HT-29 (cell line): ENCODE data around the gene GMDS. TPM values are rescaled to one million over a fixed set of nuclear protein-coding genes. Genes with fewer than 3 reads are reported as not detected.

Experiments used
- DNase-seq: peaks from one replicate; pipeline ENCODE4 v3.0.0-alpha.2; 2015; ENCODE audit warnings: low spot score
- total RNA-seq: library from RNA; depleted of rRNA; stranded (reverse); fragments of >200 nt; shearing (Covaris generic); gene quantifications from 2 replicates; pipeline ENCODE4 v1.2.3, GENCODE V29; 2014

Gene GMDS
- total RNA-seq, 1 experiment from 2014 or later: 37.0 TPM

DNA sequence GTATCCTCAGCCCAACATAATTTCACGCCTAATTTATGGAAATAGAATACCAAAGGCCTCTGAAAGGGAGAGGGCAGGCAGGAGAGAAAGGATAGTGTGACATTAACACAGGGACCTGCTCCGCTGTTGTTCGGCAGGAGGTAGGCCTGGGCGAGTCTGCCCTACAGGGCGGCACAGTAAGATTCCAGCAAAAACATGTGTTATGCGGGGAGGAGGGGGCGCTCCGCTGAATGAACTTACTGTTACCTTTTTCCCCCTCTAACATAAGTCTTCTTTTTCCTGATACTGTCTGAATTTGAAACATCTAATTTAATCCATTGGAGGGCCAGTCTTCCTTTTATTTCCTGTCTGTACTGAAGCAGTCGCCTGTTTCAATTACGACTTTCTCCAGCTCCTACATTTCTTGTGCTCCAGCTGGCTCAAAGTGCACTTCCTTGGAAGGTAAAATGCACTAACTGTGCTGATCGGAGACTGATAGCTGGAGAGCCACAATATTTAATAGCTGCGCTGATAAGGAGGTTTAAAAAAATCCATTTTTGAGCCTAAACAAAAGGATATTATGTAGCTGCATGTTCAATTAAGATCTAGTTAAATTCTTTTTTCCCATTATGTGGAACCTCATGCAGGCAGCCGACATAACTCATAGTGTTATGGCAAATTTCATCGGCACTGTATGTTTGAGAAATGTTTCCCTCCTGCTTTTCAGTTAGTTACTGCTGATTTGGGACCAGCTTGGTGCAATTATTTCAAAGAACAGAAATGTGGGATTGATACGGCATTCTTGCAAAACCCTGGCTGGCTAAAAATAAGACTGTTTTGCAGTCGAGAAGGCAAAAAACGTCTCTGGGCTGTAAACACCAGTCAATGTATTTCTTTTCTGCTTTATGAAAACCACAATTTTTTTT, 442.7 kb downstream of the GMDS start:
- DNase-seq: no peak

DNA sequence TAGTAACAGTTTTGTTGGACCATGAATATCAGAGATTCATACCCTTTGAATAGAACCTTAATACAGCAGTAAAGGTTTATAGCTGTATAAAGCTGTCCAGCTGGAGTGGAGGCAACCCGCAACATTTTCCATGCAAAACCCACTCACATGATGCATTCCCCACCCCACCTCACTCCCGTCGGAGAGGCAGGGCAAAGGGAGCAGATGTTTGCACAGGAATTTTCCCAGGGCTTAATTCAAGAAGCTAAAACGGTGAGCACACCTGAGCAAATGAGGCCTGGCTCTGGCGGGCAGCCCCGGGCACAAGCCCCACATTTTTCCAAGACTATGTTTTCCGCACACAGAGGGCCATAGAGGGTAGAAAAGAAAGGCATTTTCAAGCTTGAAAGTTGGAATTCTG, 444.0 kb downstream of the GMDS start:
- DNase-seq: no peak

DNA sequence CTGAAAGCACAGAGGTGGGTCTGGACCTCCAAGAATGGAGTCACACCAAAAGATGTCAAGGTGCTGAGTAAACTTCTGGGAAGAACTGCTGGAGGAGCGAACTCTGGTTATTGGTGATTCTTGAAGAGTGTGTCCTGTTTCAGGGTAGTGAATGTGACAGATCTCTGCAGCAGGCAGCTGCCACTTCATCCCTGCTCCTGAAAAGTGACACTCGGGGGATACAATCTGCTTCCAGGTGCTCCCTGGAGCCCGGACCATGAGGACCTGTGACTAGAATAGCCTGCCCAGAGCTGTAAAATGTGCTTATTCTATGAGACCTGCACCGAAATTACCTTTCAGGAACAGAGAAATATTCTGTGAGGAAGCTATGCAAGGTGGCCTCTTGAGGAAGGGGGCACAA, 444.6 kb downstream of the GMDS start:
- no peak for DNase-seq

DNA sequence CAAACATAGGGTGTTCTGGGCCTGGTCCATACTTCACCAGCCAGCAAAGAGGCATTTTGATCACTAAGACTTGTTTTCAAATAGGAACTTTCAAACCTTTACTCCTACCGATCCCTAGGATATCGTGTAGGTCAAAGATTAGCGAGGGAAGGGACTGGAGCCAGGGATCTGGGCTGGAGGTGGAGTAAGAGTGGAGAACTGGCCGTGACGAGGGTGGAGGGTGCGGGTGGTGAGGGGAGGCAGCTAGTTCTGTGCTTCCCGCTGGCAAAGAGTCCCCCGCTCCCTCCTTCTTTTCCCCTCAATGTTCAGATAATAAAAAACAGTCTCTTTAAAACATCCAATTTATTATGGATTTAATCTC, 446.5 kb downstream of the GMDS start:
- no peak for DNase-seq

DNA sequence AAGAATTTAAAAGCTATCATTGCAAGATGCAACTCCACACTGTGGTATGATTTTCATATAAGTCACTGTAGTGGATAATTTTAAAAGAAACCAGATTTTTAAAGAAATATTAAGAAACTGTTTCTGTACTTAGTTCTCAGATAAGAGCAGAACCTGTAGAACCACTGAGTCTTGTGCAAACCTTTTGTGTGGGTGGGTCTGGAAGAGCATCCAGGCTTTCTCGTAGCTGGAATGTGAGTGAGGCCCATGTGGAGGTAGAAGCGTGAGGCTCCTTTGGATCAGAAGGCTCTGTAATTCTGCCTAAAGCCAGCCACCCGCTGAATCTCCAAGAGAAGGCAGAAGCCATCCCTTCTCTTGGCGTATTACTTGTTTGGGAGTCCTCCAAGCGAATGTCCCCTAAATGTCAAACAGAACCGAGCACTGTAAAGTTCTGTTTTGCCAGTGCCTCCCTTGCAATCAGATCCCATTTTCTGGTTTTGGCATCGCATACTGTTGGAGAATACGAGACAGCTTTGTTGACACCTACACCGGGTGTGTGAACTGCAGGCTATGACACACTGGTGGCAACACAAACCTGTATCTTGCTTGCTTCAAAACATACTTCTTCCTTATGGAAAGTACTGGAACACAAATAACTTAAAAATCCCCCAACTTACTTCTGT, 447.0 kb downstream of the GMDS start:
- DNase-seq: peak; percentile 30

DNA sequence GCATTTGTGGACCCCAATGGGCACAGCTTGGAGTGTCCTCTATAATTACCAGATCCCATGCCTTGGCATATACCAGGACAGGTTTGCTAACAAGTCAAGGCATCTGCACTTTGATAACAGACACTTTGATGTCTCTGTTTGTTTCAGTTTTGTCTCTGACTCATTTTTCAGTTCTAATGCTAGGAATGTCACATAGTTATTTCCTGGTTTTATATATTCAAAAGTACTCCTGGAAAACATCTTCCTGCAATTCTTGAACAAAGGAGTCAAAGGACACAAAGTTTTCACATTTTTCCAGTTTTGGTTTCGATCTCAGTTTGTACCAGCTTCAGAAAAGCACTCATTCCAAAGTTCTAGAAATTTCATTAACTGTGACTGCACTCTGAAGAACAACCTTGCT, 447.6 kb downstream of the GMDS start:
- peak; percentile 24 for DNase-seq

DNA sequence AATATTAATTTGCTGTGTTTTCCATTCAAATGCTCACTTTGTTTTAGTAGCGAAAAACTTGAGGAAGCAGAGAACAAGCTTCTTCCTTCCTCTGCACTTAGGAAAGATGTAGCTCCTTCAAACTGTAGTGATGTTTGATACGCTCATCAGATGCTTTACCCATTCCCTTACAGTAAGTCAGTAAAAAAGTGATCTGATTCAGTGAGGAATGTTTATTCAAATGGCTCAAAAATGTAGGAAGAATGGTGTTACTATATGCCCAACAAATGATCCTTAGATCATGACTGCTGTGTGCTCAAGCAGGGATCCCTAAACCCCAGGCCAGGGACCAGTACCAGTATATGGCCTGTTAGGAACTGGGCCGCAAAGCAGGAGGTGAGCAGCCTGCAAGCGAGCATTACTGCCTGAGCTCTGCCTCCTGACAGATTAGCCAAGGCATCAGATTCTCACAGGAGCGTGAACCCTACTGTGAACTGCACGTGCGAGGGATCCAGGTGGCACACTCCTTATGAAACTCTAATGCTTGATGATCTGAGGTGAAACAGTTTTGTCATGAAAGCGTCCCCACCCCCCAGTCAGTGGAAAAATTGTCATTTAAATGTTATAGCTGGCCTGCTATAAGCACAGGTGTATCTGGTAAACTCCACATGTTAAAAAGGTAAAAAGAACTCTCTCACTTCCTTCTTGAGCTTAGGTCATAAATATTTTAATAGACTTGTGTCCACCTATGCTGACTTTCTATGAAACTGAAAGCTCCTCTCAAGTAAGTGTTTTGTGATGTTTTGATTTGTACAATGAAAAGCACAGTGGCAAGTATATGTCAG, 448.5 kb downstream of the GMDS start:
- no peak for DNase-seq

DNA sequence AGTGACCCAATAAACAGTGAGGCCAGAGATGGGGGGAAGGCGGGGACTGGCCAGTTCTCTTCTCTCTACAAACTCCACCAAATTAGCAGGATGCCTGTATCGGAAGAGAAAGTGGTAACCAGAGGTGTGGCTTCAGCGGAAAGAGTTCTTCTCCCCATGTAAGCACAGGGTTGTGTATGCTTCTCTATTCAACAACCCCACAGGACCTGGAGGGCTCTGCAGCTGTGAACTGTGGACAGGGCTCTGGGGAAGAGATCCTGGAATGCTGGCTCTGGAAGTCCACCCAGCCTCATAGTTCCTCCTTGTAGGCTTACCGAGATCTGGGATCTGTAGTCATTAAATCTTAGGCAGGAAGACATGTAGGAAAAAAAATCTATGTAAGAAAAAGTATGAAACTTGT, 449.5 kb downstream of the GMDS start:
- no peak for DNase-seq

DNA sequence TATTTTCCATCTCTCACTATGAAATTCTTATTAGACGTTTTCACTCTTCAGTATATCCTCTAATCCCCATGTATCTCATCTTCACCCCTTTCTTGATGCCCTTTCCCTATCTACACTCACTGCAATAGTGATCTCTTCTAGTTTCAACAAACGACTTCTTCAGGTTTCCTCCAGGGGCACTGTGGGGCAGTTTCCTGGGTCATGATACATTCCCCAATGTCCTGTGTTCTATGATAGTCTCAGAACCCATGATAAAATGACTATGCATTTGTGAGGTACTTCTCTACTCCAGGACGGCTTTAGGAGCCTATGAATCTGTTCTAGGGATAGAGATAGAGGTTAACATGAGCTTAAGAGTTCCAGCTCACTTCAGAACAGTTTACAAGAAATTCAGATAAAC, 452.4 kb downstream of the GMDS start:
- peak; percentile 76 for DNase-seq

DNA sequence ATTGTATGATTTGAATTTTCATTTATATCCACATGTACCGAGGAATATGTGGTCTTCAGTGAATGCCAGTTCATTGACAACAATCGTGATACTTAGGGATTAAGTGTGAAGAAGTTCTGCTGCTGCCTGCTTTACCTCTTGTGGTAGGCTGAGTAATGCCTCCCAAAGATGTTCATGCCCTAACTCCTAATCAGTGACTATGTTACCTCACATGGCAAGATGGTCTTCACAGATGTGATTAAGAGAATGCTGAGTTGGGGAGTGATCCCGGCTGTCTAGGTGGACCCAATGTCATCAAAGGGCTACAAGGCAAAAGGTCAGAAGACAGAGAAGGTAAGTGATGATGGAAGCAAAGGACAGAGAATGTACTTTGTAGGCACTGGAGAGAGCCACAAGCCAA, 454.7 kb downstream of the GMDS start:
- DNase-seq: no peak

DNA sequence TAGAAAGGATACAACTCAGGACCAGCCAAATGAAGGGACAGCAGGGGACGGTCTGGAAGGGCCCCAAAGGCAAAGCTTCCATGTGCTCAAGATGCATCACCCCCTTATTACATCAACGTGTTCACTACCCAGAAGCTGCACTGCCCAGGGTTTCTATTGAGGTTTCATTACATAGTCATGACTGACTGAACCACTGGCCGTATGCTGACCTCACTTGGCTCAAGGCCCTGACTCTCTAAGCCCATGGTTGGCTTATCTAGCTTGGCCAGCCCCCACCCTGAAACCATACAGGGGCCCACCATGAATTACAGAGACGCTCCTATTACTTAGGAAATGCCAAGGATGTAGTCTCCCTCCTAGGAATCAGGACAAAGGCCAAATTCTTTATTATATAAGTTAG, 456.3 kb downstream of the GMDS start:
- no peak for DNase-seq

DNA sequence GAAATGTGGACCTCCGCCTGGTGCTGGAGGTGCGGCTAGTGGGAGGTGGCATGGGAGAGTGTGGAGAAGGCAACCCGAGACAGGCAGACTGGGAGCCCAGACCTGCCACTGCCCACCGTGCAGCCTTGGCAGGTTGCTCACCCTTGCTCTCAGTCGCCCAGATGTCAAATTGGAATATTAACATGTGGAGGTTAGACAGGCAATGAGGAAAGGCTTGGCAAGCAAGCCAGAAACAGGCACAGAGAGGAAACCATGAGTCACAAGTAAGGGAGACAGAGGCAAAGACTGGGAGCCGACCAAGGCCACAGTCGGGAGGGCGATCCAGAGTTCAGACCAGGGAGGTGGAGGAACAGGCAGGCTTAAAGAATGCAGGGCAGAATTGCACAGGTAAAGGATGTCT, 457.5 kb downstream of the GMDS start:
- no peak for DNase-seq

DNA sequence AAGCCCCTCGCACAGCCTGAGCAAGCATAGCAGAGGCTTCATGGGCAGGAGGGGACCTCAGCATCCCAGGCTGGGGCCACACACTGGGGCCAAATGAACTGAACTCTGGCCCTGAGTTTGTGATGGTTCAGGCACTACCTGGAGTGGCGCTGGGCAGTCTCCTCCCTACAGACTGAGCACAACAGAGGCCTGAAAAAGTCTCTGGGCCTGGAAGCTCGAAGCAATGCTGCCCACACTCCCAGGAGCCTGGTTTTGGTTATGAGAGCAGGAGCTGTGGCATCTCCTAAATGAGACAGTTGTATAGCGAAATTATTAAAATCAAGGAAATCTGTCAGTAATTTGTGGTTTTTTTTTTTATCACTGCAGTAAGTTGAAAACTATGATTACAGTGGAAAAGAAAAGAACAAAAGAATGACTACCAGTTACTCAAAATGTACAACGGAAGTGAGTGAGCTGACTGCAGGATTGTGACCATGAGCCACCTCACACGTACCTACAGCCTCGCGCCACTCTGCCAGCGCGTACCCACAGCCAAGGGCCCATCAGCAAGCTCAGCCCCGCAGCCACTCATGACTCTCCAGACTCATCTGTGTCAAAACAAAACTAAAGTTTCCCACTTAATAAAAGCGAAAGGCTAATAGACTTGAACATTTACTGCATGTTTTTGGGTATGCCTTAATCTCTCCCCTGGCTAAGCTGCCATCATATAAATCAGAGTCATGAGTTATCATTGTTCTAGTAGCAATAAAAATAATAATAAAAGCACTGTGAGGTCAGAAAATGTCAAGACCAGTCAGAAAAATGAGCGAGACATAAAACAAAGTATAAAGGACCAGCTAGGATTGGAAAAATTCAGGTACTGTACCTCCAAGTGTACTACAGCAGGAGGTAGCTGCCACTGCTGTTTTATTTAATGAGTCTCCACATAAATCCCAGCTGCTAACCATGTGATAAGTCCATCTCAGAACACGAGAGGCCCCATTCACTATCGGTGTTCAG, 458.7 kb downstream of the GMDS start:
- DNase-seq: no peak

DNA sequence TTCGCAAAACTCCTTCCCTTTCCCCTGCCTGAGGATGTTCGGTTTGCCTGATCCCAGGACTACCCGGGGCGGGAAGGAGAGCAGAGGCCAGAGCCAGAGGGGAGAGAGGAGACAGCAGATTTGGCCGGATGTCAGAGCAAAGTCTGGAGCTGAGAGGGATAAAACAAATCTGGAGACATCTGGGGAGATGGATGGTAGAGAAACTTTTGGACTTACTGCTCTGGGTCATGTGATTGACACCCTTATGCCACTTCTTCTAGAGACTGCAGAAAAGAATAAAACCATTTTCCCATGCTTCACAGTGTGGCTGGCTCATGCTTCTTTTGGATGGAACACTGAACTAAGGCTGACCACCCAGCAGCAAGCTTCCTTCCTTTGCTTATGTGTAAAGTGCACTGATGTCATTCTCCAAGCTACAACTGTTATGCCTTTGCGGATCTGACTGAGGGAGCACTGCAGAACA, 461.0 kb downstream of the GMDS start:
- no peak for DNase-seq

DNA sequence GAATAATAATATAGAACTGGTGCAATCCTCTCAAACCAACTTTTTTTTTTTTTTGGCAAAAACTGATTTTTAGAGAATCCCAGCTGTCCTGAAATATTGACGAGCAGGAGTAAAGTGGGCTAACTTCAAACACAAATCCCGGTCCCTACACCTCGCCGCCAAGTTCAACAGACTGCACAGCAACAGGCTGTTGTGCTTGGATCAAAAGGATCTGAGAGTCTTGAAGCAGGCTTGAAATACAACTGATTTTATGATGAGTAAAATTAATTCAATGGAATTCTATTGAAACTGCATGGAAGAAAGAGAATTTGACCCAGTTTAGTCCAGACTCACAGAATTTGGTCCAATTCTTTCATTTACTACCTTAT, 463.6 kb downstream of the GMDS start:
- DNase-seq: no peak

DNA sequence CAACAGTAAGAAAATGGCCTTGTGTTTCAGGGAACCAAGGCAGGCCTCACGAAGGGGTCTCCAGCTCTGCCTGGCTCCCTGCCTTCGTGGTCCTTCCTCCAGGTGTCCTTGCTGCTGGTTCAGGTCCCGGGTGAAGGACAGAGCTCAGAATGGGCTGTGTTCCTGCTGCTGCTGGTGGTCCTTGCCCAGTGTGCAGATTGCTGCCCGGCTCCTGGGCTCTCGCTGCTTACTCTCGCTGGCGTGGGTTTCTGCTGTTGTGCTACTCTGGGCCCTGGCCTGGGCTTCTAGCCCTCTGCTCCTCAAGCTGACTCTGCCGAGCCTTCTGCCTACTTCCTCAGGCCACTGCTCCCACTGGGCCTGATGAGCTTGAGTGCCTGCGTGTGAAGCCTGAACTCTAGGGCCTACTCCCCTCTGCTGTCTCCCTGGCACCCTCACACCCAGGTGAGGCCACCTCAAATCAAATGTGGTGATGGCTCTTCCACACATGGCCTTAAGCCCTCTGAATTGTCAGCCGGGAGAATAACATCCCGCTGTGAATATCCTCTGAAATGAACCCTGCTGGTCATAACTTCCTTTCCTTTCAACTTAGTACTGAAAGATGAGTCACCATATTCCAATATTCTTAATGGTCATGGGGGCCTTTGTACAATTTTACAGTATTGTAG, 464.1 kb downstream of the GMDS start:
- no peak for DNase-seq

DNA sequence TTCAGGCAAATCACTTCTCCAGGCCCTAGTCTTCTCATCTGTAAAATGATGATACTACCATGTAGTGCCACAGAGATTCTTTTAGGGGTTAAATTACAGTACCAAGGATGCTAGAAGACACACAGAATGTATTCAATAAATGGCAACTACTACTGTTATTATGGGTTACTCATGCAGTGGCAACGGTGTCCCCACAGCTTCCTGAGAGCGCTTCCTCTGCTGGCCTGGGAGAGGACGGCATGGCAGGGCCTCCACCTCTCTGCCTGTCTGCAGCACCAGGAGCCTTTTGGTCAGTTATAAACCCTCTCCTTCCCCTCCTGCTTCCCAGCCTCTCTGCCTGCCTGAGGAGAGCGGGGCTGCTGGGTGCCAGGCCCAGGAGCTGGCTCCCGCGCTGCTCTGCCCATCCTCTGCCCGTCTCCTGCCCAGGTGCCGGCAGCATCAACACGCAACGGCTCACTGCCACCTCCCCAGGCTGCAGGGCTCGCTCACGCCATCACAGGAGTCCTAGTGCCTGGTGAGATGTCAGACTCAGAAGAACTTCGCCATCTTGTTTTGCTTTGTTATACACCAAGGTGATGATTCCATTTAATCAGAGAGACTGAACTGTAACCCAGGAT, 465.0 kb downstream of the GMDS start:
- no peak for DNase-seq

DNA sequence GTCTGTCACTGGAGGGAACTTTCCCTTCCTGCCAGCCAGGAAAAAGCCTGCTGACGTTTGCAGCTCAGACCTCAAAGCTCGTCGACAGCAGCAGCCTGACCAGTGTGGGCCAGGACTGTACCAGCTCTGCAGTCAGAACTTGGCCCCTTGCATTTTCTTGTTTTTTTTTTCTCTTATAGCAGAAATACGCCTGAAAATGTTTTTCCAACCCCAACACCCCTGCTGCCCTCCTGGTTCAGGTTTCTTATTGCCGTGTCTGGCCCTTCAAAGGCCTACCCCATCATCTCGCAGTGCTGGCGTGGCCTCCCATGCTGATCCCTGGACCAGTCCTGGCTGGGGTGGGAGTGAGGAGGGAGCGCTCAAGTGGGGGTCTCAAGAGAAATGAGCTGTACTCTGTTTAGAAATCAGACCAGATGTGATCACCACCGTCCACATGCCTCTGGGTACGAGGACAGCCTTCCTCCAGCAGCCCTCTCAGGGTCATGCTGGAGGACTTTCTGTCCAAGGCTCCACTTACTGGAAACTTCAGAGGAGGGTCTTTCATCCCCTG, 466.6 kb downstream of the GMDS start:
- no peak for DNase-seq

DNA sequence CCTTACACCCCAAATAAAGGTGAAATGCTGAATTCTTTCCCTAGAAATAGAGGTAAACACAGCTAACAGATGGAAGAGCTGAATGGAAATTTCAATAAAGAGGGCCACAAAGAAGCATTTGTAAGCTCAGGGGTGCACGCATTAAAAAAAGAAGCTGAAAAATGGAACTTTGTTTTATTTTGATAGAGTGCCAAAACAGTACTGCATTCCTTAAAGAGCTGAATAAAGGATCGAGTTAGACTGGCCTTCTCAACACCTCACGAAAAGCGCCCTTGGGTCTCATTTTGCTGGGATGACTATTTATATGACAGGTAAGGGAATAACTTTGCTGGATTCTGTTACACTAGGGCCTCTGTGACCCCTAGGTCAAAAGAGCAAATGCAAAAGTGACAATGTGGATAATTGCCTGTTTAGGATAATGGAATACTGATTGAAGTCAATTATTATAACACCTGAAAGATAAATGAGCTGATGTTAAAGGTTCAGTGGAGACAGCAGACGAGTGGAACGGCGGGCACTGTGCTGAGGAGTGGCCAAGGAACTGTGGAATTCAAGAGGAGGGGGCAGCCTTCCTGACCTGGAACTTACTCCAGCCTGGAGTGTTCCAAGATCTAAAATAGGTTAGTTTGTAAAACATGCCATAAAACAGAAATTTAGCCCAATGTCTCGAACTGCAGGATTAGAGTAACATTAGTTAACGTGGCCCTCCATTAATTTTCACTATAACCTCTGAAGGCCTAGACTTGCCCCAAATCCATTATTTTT, 467.3 kb downstream of the GMDS start:
- no peak for DNase-seq
